HT-29 (cell line): ENCODE data around the gene CDK6. TPM values are rescaled to one million over a fixed set of nuclear protein-coding genes. Genes with fewer than 3 reads are reported as not detected.

Source experiments
- DNase-seq: peaks from one replicate; pipeline ENCODE4 v3.0.0-alpha.2; 2015; ENCODE audit warnings: low spot score
- total RNA-seq: library from RNA; depleted of rRNA; stranded (reverse); fragments of >200 nt; shearing (Covaris generic); gene quantifications from 2 replicates; pipeline ENCODE4 v1.2.3, GENCODE V29; 2014

The CDK6 gene
- total RNA-seq, 1 experiment from 2014 or later, result 48.8 TPM

DNA sequence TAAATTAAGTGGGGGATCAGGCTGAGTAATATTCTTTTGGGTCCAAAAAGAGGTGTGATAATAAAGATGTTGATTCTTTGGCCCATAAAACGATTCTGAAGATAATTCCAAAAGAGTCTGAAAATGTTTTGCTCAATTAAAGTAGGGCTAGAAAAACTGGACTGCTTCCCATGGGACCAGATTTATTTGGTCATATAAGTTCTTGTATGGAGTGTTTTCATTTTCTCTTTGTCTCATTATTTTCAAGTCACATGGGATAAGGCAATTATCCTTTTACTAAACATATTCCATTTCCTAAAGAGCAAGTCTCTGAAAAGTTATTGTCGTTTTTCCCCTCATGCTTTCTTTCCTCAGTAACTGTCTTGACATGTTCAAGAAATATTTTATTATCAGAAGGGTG is 41.5 kb downstream of the CDK6 start:
- no peak for DNase-seq

DNA sequence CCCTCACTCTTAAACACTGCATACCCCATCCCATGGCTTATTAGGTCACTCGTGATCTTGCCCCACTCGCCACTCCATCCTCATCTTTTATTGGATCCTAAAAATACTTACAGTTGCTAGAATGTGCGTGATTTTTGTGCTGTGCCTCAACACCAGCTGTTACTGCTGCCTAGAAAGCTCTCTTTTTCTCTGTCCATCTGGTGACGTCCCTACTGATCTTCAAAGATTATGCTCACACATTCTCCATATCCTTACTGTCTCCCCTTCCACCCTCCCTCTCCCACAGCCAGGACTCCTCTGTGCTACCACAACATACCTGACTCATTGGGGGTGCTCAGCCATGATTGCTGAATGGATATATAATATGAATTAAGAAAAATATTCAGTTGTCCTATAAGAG is 42.0 kb downstream of the CDK6 start:
- no peak for DNase-seq

DNA sequence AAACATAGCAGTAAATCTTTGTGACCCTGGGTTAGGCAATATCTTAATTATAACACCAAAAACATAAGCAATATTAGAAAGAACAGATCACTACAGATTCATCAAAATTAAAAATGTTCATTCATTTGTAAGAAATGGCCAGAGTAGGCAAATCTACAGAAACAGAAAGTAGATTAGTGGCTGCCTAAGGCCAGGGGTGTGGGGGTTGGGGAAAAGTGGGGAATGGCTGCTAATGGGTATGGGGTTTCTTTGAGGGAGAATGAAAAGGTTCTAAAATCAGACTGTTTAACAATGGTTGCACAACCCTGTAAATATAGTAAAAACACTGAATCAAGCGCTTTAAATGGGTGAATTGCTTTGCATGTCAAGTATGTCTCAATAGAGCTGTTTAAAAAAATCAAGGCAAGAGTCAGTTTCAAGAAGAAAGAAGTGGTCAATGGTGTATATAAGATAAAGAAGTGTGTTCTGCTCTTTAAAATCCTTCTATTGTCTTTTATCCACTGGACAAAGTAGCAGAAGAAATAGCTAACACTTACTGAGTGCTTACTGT is 42.6 kb downstream of the CDK6 start:
- no peak for DNase-seq

DNA sequence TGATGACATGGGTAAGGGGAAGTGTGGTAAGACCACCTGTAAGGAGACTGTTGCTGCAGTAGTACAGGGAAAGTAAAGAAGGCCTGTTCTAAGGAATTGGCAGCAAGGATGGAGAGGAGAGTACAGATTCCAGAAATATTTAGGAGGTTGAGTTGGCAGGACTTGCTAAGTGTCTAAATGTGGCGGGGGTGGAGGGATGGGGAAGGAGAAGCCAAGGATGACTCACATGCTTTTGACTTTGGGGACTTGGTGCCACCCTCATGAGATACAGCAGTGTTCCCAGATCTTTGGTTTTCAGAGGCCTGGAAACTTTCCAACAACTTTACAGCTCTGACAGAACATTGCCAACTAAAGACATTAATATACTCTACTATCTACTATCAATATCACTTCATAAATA is 45.4 kb downstream of the CDK6 start:
- DNase-seq, result no peak

DNA sequence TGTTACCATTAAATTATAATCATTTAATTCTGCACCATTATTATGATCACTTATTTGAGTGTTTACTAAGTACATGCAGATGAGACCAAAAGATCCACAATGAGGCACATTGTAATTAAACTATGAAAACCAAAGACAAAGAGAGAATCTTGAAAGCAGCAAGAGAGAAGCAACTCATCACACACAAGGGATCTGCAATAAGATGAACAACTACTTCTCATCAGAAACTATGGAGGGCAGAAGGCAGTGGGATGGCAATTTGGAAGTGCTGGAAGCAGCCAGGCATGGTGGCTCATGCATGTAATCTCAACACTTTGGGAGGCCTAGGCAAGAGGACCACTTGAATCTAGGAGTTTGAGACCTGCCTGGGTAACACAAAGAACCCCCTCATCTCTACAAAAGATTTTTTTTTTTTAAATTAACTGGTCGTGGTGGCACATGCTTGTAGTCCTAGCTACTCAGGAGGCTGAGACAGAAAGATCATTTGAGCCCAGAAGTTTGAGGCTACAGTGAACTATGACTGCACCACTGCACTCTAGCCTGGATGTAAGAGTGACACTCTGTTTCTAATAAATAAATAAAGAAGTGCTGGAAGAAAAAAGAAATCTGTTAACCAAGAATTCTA is 47.7 kb downstream of the CDK6 start:
- no peak for DNase-seq

DNA sequence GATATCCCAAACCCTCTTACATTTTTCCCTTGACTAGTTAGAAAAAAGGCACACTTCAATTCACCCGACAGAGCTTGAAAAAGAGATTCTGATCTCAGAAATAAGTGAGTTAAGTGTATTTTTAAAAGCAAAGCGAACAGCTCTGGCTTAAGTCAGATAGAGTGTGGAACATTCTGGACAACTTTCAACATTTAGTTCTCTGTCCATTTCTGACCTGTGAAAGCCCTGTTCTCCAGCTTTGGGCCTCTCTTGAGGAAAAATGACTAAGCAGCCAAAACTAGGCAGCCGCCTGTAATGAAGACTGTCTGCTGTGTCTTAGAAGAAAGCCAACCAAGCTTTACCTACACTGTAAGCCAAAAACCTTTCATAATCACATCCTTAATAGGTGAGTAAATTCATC is 50.5 kb downstream of the CDK6 start:
- DNase-seq, result no peak

DNA sequence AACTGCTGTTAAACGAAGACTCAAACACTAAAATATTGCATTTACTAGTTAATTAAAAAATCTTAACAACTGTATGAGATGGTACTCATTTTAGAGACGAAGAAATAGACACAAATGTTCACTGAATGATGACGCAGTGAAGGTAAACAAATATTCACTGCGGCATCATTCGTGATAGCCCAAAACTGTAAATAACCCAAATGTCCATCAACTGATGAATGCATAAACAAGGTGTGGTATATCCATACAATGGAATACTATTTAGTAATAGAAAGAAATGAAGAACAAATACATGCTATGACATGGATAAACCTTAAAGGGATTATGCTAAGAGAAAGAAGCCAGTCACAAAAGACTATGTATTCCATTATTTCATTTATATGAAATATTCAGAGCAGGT is 51.4 kb downstream of the CDK6 start:
- no peak for DNase-seq

DNA sequence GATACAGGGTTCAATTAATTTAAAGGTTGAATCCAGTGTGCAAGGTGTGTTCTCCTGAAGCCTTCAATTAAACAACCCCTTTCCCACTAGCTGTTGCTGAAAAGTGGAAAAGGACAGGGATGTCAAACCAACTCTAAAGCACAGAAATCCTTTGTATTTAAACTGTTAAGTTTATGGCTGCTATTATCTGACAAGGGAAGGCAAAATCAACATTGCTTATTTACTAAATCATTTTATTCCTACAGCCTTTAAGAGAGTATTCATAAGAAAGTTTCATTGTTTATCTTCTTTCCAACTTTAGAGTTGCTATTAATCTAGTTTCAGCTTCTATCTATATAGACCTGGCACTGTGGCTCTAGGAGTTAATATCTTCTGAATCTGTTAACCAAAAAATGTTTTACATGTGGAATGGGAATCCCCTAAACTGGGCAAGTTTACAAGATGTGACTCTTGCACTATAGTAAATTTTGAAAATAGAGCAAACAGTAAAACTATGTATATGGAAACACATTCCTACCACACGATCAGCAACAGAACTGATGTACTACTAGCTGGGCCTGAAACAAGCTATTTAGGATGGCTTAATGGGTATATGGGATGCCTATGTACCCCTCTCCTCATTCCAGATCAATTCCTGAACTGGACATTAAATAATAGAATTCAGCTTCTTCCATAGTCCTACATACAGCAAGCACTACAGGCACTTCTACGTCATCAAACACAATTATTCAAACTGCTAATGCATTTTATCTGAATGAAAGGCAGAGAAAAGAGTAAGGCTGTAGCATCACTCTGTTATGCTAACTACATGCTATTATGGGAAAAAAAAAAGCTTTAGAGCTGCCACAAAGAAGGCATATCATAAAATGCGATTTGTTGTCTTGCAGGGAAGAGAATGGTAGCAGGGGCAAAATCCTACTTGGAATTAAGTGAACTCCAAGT is 52.8 kb downstream of the CDK6 start:
- DNase-seq, result no peak

DNA sequence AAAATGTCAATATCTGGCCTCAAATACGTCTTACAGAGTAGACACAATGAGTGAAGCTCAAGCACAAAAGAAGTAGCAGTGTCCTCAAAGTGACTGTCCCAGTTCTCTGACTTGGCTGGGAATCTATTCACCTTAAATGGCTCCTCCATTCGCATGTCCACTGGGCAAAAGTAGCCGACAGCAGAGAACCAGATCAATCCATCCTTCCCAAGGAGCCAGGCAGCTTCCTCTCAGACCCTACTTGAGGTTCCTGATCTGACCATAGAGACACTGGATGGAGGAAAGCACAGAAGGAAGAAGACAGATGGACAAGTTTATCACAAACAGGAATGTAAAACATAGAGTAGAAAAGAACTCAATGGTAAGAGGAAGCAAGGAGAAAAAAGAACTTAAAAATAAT is 53.5 kb downstream of the CDK6 start:
- no peak for DNase-seq

DNA sequence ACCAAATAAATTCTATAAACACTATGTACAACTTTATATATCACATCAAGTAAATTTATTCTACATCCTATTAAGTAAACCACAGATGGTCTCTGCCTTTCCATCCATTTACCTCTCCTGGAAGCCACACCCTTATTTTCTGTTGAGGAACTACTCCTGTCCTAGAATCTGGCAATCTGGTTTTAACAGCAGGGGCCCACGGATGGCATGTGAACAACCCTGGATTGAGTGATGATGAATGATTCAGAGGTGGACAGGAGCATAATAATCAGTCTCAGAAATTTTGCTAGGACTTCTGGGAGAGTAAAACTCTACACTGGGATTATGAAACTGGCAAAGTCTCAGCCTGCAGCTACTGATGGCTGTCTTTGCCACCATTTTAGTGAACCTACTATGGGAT is 54.1 kb downstream of the CDK6 start:
- DNase-seq, result no peak

DNA sequence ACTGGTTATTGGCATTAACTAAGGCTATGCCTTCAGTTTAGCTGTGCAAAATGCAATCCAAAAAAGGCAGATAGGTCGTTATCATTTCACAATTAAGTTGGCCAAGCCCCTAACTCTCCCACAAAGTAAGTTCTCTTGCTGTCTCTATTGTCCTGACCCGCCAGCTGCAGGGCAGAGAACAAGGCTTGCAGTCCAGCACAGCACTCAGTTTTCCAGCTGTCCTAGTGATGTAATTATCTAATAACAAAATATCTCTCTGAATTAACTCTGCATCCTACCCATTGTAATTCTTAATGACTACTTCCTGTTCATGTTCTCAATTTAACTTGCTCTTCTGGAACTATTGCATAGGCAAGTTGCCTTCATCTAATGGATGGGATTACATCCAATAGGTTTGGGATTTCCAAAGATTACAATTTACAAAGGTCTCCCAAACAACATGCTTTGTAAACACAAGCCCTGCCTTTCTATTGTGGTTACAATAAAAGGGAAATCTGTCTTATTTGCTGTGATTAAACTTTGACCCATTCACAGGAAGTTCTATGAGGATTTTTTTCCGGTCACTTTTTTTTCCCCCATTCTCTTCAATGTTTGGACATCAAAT is 55.2 kb downstream of the CDK6 start:
- peak; percentile 60 for DNase-seq

DNA sequence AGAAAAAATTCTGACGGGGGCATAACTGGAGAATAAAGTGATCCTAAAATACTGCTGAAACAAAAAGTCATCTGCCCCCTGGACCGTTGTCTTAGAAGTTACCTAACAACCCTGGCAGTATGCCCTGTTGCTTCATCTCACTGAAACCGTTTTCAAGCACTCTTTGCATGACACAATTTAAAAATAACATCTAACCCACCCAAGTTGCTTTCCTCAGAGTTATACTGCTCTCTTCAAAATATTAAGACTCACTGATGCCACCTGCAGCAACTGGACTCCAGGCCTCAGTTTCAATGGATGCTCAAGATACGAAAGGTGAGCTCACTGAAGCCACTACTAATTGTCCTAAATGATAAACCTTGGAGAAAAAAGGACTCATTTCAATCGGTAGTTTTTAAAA is 57.4 kb downstream of the CDK6 start:
- DNase-seq, result no peak

DNA sequence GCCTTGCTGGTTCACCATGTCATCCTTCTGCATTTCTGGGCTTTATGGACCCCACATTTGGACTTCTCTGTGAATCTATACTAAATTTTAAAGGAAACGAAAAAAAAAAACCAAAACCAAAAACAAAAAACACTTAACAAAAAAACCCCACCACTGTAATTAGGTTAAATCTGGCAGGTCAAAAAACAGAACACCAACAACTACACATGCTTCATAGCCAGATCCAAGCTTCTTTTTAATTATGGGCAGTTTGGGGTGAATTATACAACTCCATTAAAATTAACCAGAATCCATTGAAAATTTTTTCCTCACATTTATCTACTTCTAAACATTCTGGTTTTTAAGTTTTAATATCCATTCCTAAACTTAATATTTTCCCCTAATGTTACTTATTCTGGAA is 58.4 kb downstream of the CDK6 start:
- no peak for DNase-seq

DNA sequence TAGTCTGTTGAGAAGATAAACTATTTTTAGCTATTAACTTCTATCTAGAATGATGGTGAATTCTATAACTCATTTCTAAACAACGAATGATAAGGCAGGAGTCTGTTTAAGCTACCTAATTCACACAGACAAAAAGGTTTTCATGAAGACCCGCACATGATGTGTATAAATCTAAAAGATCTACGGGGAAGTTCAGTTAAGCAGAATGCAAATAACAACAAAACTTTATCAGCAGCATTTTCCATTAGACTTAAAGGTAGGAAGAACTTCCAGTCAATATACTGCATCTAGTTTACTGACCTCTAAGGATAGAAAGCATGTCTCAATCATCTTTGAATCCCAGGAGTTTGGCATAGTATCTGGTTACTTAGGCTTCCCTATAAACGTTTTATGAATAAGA is 62.6 kb downstream of the CDK6 start:
- no peak for DNase-seq

DNA sequence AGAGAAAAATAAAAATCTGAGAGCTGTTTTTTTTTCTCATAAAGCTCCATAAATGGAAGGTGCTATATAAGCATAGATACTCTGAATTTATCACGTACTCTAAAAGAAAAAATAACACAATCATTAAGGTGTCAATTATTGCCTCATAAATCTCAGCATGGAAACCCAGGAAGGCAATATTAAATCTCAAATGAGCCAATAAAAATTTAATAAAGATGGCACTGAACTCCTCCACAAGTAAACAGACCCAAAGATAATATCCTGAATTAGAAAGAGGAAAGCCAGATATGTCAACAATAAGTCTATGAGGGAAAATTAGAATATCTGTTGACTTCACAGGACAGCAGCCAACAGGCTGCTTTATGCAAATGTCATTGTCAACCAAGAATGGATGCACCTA is 66.5 kb downstream of the CDK6 start:
- DNase-seq, result no peak

DNA sequence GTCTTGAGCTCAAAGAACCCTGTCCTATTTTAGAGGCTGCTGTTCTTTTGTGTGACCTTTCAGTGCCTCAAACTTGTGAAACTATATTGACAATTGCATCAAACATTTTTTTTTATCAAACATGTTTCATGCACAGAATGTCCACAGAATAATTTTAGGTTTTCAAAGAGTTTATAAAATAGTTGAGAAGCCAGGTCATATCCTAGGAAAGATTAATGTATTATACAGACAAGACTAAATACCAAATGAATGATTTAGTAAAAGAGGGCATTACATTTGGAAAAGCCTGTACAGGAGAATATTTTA is 67.0 kb downstream of the CDK6 start:
- DNase-seq, result no peak

DNA sequence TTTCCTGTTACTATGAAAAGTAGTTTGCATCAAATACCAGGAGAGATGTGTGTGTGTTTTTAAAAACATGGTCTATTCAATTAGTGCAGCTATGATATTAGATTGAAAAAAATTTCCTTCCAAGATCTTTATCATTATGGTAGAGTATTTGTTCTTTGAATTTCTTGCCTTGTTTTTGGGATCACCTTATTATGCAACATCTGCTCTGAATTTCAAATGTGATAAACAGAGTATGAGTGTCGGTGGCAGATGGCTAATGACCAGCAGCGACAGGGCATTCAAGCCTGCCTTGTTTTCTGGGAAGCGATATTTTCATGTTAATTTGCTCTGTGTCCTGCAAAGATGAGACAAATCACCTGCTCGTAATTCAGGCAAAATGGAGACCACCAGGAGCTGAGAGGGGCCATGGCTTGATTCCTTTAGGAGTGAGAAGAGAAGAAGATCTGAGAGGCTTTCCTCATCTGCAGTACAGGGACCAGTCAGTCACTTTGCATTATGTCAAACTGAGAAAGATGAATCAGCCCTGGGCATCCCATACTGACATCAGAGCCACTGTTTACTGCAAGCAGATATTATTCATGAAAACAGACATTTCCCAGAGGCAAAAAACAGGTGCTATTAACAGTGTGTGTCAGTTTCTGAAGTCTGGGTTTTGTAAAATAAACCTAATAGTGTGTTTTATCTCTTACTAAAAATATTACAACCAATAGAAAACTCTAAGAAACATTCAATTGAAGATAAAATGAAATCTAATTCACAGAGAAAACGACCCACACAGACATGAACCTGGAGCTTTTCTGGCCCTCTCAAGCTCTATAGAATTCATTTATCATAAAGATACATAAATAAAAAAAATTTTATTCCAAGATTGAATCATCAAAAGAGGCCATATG is 67.6 kb downstream of the CDK6 start:
- no peak for DNase-seq

DNA sequence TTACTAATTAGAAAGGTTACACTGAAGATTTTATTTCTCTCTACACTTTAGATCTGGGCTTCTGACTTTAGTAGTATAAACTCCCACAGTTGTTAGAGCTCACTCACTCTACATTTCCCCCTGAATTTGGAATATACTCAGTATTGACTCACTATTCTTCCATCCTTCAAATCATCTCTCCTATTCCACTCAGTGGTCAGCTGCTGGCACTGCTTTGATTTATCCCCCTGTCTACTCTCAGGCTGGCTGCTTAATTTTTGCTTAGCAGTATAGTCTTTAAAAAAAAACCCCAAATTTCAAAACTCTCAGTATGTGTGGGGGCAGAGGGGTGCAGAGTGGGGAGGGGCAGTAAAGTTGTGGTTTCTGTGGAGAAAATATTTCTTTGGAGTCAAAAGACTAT is 68.9 kb downstream of the CDK6 start:
- no peak for DNase-seq

DNA sequence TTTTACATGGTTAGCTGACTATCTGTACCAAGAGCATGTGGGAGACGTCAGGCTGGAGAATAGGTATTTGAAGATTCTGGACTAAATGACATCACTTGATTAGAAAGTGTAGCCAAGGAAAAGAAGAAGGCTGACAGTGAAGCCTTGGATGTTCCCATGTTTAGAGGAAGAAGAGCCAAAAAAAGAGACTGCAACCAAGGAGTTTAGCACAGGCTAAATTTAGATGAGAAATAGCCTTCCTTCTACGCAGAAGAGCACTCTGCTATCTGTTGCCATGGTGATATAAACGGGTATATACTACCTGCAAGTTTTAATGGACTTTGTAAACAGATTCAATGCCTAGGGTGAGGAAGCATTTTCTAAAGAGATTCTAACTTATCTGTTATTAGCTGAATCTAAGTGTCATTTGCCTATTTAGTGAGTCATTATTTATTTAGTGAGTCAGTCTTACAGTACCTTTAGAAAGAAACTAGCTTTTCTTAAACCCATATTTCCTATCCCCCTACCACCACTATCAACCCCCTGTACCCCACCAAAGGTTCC is 69.8 kb downstream of the CDK6 start:
- DNase-seq, result peak; percentile 70

DNA sequence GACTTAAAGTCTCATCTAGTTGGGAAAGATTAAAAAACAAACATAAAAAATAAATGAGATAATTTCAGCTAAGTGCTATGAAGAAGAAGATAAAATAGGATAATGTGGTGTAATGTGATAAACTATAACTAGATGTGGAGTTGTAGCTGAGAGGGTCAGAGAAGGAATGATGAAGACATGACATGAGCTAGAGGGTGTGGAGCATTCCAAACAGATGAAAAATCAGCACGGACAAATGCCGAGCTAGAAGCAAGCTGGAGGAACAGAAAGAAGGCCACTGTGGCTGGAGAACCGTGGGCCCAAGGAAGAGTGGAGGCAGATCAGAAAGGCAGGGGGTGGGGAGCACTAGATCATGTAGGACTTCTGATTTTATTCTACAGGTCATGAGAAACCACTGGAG is 70.6 kb downstream of the CDK6 start:
- DNase-seq, result peak; percentile 52

DNA sequence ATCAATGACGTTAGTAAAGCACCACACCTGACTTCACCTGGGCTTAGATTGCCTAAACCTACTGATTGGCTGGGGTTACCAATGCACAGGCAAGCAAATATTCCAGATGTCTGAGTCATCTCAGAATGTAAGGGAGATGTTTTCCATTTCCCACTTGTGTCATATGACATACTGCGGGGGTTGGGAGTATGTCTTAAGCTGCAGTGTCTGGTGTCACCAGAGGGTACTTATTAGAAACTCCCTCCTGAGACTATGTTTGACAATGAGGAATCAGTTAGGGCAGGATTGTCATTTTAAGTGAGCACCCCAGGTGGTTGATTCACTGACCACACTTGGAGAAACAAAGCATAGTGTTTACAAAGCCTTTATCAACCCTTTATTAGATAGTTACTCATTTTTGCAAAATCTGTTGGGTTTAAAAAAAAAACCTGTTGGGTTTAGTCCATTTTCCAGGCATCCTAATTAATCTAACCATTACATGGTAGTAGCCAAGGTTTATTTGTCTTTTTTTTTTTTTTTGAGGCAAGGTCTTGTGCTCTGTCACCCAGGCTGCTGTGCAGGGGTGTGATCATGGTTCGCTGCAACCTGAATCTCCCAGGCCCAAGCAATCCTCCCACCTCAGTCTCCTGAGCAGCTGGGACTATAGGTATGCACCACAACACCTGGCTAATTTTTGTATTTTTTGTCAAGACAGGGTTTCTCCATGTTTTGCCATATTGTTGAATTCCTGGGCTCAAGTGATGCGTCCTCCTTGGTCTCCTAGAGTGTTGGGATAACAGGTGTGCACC is 72.5 kb downstream of the CDK6 start:
- DNase-seq, result peak; percentile 88
